GM12878 (cell line): ENCODE measurements around the gene WWTR1. TPM values are rescaled to one million over a fixed set of nuclear protein-coding genes. Genes with fewer than 3 reads are reported as not detected.

ENCODE experiments used
- ATAC-seq: fragments of 200-7000 bp; cut with Tn5 transposase; 3 replicates; pipeline ENCODE4 v1.9.1; 2020; ENCODE audit warnings: mild to moderate bottlenecking, moderate library complexity
- BruUV-seq: library from RNA; stranded (reverse); fragments of 400-500 nt; replicated peaks from 2 replicates; lab custom pipeline; 2021; lab: Mats Ljungman, UMichigan
- CTCF ChIA-PET: fragments of 300-600 bp; sonication (Branson Sonifier 250); formaldehyde crosslinking; extraction: SDS; loops from one replicate; lab custom pipeline; 2021; ENCODE audit warnings: inconsistent platforms; lab: Yijun Ruan, JAX
- POLR2A ChIA-PET: fragments of 350-600 bp; formaldehyde crosslinking; extraction: SDS; loops from one replicate; lab custom pipeline; 2021; ENCODE audit warnings: inconsistent platforms; lab: Charles Lee
- RAD21 ChIA-PET: fragments of 300-600 bp; sonication (Branson Sonifier 250); formaldehyde crosslinking; loops from one replicate; lab custom pipeline; 2023; ENCODE audit warnings: antibody characterized with exemption; ENCODE audit not compliant: unreplicated experiment; lab: Charles Lee
- SMC1A ChIA-PET: fragments of 300-600 bp; sonication (Branson Sonifier 250); formaldehyde crosslinking; loops from one replicate; lab custom pipeline; 2023; ENCODE audit not compliant: unreplicated experiment, uncharacterized antibody; lab: Charles Lee
- DNase-seq: peaks from one replicate; pipeline ENCODE4 v3.0.0-alpha.2; 2011; ENCODE audit warnings: low read depth, low spot score
- FAIRE-seq: peaks from 3 replicates; lab custom pipeline; 2011; peaks lifted over from hg19 to GRCh38; lab: Jason Lieb, UNC
- H2AFZ ChIP-seq: 2 replicates; pipeline ENCODE4 v1.6.0; 2011; ENCODE audit warnings: low read depth, low read length, control low read depth; ENCODE audit not compliant: control insufficient read depth
- H3K27ac ChIP-seq: 2 replicates; pipeline ENCODE4 v1.5.1; 2011; ENCODE audit warnings: control low read depth; ENCODE audit not compliant: control insufficient read depth, insufficient read depth
- H3K27me3 ChIP-seq, 2 experiments: replicated peaks in 1 of 2; 2 replicates each; pipeline versions ENCODE4 v1.6.0 to v1.6.1; 2011; ENCODE audit warnings: low read length in 1 of 2; ENCODE audit not compliant: control insufficient read depth in 2 of 2, insufficient read depth in 2 of 2
- H3K36me3 ChIP-seq, 2 experiments: 2 replicates each; pipeline ENCODE4 v1.5.1; 2011; ENCODE audit warnings: low read length in 1 of 2; ENCODE audit not compliant: control insufficient read depth in 2 of 2, insufficient read depth in 2 of 2
- H3K4me1 ChIP-seq: 2 replicates; pipeline ENCODE4 v1.6.1; 2011; ENCODE audit warnings: mild to moderate bottlenecking, low read length, moderate library complexity, mixed read lengths; ENCODE audit not compliant: control insufficient read depth, insufficient read depth
- H3K4me2 ChIP-seq: 2 replicates; pipeline ENCODE4 v1.6.0; 2011; ENCODE audit warnings: control low read depth; ENCODE audit not compliant: control insufficient read depth, insufficient read depth
- H3K4me3 ChIP-seq: fragments of 200-600 bp; sonication (generic); 2 replicates; pipeline ENCODE4 v1.5.1; 2016
- H3K79me2 ChIP-seq: 2 replicates; pipeline ENCODE4 v1.6.0; 2011; ENCODE audit warnings: low read length; ENCODE audit not compliant: control insufficient read depth, insufficient read depth
- H3K9ac ChIP-seq: 2 replicates; pipeline ENCODE4 v1.8.0; 2011; ENCODE audit warnings: low read length, control low read depth, mixed read lengths; ENCODE audit not compliant: control insufficient read depth, insufficient read depth
- H3K9me3 ChIP-seq: replicated peaks from 3 replicates; pipeline ENCODE4 v1.5.1; 2011; ENCODE audit warnings: mild to moderate bottlenecking, low read length; ENCODE audit not compliant: control insufficient read depth, insufficient read depth
- H4K20me1 ChIP-seq: 2 replicates; pipeline ENCODE4 v1.6.0; 2011; ENCODE audit not compliant: control insufficient read depth, insufficient read depth
- MAX ChIP-seq: IDR thresholded peaks from 2 replicates; pipeline ENCODE4 v1.6.1; 2012; ENCODE audit warnings: low read depth, low read length, improper control_type of control experiment
- POLR2AphosphoS2 ChIP-seq: IDR thresholded peaks from 2 replicates; pipeline ENCODE4 v1.6.1; 2011; ENCODE audit warnings: low read depth, mild to moderate bottlenecking, low read length, improper control_type of control experiment, moderate library complexity
- RBBP5 ChIP-seq: fragments of 200-600 bp; sonication (generic); conservative IDR thresholded peaks from 2 replicates; pipeline ENCODE4 v1.6.1; 2016
- ZBED1 ChIP-seq: IDR thresholded peaks from 2 replicates; pipeline ENCODE4 v1.6.1; 2016; ENCODE audit warnings: borderline replicate concordance
- WGBS: methylation state at CpG from one replicate; pipeline ENCODE4 v1.1.6; 2016; ENCODE audit warnings: low lambda C conversion rate; ENCODE audit not compliant: insufficient replicate concordance, insufficient coverage; ENCODE audit errors: missing lambda C conversion rate; 5-methylcytosine and 5-hydroxymethylcytosine counted together
- in situ Hi-C: fragments of 300-500 bp; cut with MboI; formaldehyde crosslinking; loops from 9 replicates; pipeline ENCODE4 v1.14.3; 2018; ENCODE audit warnings: mixed read lengths
- intact Hi-C: fragments of 100-400 bp; cut with micrococcal nuclease; formaldehyde crosslinking; loops from one replicate; pipeline ENCODE4 v1.14.2; 2022; ENCODE audit not compliant: unreplicated experiment
- polyA plus RNA-seq, 11 experiments: library from polyadenylated mRNA; depleted of rRNA in 4 of 11; unstranded in 6 of 11; stranded (reverse) in 5 of 11; fragments of >200 nt; fragmentation: Nextera tagmentation in 4 of 11; fragmentation: Illumina TruSeq in 1 of 11; extraction: Ambion mirVana in 4 of 11; extraction: Trizol in 1 of 11; gene quantifications; 1 replicate in 1 of 11; 2 replicates in 10 of 11; pipeline versions ENCODE4 v1.2.1 to v1.2.3, GENCODE V29; 2011 to 2016; ENCODE audit warnings: inconsistent platforms in 2 of 11, missing spikeins in 2 of 11, low read depth in 1 of 11
- total RNA-seq, 4 experiments: library from RNA; depleted of rRNA in 3 of 4; stranded (reverse); fragments of >200 nt in 3 of 4; fragmentation: Illumina TruSeq in 1 of 4; extraction: Trizol in 1 of 4; gene quantifications; 2 replicates each; pipeline versions ENCODE4 v1.2.1 to v1.2.3, GENCODE V29; 2013 to 2021
- TF ChIP-seq, protein P1 (sequence below): fragments of 450-650 bp; IDR thresholded peaks from 2 replicates; pipeline ENCODE4 v1.6.1; 2017; ENCODE audit warnings: mild to moderate bottlenecking, moderate library complexity

Gene WWTR1
- total and polyA plus RNA-seq, 10 of the 15 experiments (the other 5 are each of a cell fraction or from before 2014, with no cell fraction given) = 2.5 to 18.5 (median 5.8) TPM

DNA sequence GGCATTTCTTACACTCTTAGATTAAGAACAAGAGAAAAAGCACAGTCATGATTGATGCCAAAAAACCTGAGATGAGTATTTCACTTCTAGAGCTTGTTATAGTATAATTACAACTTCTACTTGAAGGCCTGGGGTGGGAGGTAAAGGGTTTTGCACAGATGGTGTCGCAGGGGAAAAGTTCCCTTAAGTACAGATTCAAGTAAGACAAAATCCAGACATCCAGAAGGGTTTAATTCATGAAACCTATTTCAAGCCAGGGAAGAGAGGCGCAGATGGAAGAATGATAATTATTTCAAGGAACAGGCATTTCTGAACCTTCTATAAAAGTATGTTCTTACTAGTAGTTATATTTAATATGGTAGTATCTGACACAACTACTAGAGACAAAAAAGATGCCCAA is 112.8 kb downstream of the WWTR1 start:
- ATAC-seq = no peak
- Histone ChIP-seq H3K9ac (no peak overlapping the region), H3K4me3 (no peak overlapping the region), H3K4me2 (no peak overlapping the region), H3K36me3 (no peaks in the 10 kb centered on the region; a peak in 1 of 4 replicates), H3K27me3 (no peaks in the 10 kb centered on the region), H3K79me2 (no peaks in the 10 kb centered on the region), H3K27ac (no peak overlapping the region), H3K4me1 (no peaks in the 10 kb centered on the region)
- 98% methylated on average over 2 of the region's 2 CpGs for WGBS
- POLR2A ChIA-PET = no interaction called here
- SMC1A ChIA-PET = no interaction called here
- RAD21 ChIA-PET = no interaction called here
- in situ Hi-C loops (no loop called here), intact Hi-C loops (no loop called here)
- DNase-seq = no peak
- CTCF ChIA-PET = interaction anchor here (1.5 to 3.4 kb wide), 3 partner anchors 14 to 53 kb away, joined by 3 to 17 read pairs (median 12); no protein-coding TSS in a partner anchor
- BruUV-seq = no TSS peak
- TF ChIP-seq, protein P1, sequence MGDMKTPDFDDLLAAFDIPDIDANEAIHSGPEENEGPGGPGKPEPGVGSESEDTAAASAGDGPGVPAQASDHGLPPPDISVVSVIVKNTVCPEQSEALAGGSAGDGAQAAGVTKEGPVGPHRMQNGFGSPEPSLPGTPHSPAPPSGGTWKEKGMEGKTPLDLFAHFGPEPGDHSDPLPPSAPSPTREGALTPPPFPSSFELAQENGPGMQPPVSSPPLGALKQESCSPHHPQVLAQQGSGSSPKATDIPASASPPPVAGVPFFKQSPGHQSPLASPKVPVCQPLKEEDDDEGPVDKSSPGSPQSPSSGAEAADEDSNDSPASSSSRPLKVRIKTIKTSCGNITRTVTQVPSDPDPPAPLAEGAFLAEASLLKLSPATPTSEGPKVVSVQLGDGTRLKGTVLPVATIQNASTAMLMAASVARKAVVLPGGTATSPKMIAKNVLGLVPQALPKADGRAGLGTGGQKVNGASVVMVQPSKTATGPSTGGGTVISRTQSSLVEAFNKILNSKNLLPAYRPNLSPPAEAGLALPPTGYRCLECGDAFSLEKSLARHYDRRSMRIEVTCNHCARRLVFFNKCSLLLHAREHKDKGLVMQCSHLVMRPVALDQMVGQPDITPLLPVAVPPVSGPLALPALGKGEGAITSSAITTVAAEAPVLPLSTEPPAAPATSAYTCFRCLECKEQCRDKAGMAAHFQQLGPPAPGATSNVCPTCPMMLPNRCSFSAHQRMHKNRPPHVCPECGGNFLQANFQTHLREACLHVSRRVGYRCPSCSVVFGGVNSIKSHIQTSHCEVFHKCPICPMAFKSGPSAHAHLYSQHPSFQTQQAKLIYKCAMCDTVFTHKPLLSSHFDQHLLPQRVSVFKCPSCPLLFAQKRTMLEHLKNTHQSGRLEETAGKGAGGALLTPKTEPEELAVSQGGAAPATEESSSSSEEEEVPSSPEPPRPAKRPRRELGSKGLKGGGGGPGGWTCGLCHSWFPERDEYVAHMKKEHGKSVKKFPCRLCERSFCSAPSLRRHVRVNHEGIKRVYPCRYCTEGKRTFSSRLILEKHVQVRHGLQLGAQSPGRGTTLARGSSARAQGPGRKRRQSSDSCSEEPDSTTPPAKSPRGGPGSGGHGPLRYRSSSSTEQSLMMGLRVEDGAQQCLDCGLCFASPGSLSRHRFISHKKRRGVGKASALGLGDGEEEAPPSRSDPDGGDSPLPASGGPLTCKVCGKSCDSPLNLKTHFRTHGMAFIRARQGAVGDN = no peak
- TF ChIP-seq RBBP5 (no peak), MAX (no peak), POLR2AphosphoS2 (no peak), ZBED1 (no peak)
- TF ChIP-seq, all 136 proteins: peak for 0
- Histone ChIP-seq H4K20me1 (no peaks in the 10 kb centered on the region), H3K9me3 (no peaks in the 10 kb centered on the region), H2AFZ (no peak overlapping the region)
- FAIRE-seq = no peak
